Activated CD8-positive, alpha-beta memory T cell treated with anti-CD3 and anti-CD28 coated beads, Interleukin-2, amount 50 U/mL, for 1 hour (primary cell): ENCODE measurements around the gene CCIN.

Experiments
- DNase-seq: peaks from one replicate; pipeline ENCODE4 v3.0.0-alpha.2; 2020; ENCODE audit errors: extremely low read depth

CCIN gene

DNA sequence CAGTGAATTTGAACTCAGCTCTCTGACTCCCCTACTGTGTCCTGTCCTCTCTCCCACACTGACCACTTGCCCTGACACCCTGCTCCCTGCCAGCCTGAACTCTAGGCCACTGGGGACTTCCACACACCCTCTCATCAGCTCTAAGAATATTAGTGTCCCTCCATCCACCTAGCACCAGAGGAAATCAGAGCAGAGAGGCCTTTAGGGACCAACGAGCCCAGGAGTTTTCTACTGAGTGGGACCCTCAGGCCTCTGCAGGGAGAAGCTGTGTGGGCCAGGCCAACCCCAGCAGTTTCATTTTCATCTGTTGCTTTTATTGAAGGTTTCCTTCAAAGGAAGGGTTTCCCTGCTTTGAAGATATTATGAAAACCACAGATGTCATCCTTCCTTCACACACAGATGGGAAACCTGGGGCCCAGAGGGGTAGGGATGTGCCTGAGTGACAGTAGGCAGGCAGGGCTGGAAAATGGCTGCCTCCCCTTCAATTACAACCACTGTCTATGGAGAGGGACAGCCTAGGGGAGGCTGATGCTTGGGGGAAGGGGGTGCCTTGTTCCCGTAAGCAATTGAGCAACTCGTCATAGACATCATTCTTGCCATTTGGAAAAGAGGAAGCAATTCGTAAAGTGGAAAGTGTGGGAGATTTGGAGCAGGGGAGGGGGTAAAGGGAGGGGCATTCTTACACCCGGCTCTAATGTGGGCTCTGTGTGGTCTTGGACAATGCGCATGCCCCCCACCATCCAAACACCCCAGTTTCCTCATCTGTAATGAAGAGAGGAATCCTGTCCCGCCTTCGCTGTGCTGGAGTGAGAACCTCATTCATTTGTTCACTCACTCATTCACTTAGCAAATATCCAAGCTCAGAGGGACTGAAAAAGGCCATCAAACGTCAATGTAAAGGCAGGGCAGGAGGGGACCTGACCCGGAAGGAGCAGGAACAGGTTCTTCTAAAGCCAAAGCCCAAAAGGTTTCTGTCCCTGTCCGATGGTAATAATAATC, 28.8 kb upstream of the CCIN start:
- DNase-seq = no peak

DNA sequence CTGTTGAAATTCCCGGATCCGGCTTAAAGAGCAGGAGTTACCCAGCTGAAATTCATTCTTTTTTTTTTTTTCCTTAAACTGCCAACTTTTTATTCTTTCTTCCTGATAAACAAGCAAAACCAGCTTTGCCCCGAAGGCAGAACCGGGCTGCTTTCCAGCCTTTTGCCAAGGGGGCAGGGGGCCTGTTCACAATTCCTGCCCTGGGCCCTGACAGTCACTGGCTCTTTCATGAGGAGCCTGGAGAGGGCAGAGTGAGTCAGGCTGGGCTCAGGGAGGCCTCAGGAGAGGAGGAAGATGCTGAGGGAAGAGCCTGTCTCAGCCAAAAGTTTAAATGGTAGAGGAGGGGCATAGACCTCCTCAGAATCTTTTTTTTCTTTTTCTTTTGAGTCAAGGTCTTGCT, 27.9 kb upstream of the CCIN start:
- no peak for DNase-seq

DNA sequence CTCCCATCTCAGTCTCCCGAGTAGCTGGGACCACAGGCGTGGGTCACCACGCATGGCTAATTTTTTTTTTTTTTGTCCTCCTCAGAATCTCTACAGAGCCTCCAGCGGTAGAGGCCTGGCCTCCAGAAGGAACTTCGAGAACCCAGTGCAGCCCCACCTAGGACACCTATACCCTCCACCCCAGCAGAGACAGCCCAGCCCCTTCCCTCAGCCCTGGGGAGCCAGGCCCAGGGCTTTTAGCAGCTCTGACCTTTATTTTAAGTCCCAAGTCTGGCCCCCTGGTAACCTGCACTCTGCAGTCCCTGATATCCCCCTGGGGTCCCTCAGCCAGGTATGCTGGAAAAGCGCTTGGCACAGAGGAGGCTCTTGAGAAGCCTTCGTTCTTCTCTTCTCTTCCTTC, 27.4 kb upstream of the CCIN start:
- DNase-seq = no peak

DNA sequence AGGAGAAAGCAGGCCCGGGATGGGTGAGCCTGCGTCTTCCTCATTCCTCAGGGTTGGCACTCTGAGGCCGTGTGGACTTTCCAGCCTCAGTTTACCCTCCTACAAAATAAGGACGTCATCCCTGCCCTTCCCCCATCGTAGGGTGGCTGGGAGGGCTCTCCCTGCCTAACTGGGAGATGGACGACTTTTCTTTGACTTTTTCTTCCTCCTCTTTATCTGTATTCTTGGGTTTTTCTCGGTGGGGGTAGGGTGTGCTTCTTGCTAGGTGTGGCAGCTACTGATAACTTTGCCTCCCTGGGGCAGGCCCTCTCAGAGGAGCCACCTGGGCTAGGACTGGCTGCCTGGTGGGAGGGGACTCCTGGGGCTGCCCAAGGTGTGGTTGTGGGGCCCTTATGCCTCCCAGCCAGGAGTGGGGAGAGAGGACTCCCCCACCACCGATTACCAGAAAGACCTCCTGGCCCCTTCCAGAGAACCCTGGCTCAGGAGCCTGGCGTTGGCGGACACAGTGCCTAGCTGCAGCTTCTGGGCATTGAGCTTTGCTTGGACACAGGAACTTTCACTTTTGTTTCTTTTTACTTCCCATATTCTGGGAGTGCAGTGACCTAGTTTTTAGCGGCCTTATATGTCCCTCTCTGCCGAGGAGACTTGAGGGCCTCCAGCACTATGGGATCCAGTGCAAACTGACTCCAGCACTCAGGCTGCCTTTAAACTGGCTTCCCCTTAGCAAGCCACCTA, 26.5 kb upstream of the CCIN start:
- no peak for DNase-seq

DNA sequence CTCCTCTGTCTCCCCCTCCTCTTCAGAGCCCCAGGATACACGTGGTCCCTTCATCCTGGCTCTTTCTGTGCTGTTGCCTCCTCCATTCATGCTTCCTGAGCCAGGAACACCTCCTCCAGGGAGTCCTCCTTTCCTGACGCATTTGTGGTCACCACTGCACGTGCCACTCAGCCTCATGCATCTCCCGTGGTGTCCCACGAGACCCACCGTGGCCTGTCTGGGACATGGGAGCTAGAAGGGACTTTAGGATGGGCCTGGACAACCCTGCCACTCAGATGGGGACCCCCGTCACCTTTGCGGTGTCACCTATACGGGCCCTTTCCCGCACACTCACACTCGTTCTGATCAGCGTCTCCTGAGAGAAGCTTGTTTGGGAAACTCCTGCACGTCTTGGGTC, 25.9 kb upstream of the CCIN start:
- DNase-seq = no peak

DNA sequence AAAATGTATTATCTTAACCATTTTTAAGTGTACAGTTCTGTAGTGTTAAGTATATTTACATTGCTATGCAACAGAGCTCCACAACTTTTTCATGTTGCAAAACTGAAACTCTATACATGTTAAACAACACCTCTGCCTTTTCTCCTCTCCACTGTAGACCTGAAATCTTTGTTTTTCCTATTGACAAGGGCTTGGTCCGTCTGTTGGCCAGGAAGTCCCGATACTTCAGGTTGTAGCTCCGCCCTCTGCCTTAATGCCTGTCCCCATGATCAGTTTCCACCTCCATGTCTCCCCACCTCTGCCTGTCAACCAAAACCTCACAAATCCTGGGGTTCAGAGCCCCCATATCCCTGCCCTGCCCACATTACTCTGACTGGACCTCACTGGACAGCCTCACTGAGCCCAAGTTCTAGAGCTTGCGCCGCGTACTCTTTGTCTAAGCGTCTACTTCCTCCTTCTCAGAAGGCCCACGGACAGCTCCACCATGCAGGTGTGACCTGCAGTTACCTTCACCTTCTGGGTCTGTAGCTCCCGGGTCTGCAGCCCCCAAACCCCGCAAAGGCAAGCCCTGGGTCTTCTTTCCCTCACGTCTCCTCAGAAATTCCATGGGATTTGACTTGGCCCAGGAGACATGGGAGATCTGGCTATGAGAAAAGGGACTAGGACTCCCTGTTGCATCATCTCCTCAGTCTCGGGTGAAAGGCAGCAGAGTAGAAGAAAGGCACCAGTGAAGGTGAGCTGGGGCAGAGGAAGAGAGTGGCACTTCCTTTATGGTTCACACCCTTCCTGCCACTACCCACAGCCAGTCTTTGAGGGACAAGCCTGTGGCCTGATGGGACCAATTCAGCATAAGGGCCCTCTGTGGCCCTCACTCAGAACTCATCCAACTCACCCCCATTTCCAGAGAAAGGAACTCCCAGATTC, 24.6 kb upstream of the CCIN start:
- no peak for DNase-seq

DNA sequence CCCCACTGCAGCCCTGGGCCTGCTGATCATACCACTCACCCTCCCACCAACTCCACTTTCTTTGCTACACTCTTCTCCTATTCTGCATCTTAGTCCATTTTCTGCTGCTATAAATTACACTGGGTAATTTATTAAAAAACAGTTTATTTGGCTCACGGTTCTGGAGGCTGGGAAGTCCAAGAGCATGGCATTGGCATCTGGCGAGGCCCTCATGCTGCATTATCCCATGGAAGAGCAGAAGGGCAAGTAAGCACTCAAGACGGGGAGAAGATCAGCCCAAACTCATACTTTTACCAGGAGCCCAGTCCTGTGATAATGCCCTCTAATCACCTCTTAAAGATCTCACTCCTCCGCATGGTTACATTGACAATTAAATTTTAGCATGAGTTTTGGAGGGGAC, 23.2 kb upstream of the CCIN start:
- no peak for DNase-seq

DNA sequence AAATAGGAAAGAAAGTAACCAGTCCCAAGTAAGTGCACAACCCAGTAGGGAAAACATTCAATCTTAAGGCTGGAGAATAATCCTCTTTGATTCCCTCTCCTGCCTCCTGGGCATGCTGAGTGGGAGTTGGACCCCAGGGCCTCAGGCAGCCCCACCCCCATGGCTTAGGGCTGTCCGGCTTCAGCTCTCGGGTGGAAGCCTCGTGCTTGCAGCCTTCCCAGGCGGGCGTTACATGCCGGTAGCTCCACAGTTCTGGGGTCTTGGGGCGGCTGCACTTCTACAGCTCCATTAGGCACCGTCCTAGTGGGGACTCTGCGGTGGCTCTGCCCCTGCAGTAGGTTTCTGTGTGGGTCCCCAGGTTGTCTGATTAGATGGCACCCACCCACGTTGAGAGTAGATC, 22.5 kb upstream of the CCIN start:
- DNase-seq = no peak

DNA sequence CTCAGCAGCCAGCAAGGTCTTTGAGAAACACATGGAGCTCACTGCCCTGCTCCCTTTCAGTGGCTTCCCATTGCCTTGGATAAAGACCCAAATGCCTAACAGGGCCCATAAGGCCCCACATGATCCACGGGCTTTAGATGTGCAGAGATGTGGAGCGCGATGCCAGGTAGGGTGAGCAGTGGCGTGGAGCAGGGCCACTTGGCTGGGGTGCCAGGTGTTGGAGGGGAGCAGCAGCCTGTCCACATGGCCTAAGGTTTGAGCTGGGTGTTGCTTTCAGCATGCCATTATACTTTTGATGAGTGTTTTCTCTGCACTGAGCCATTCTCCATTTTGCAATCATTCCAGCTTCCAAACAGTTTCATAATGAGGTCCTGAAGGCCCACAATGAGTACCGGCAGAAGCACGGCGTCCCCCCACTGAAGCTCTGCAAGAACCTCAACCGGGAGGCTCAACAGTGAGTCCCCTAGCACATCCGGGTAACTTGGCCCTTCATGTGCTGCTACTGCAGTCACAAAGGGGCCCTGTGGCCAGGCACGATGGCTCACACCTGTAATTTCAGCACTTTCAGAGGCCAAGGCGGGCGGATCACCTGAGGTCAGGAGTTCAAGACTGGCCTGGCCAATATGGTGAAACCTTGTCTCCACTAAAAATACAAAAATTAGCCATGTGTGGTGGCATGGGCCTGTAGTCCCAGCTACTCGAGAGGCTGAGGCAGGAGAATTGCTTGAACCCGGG, 21.6 kb upstream of the CCIN start:
- DNase-seq = no peak

DNA sequence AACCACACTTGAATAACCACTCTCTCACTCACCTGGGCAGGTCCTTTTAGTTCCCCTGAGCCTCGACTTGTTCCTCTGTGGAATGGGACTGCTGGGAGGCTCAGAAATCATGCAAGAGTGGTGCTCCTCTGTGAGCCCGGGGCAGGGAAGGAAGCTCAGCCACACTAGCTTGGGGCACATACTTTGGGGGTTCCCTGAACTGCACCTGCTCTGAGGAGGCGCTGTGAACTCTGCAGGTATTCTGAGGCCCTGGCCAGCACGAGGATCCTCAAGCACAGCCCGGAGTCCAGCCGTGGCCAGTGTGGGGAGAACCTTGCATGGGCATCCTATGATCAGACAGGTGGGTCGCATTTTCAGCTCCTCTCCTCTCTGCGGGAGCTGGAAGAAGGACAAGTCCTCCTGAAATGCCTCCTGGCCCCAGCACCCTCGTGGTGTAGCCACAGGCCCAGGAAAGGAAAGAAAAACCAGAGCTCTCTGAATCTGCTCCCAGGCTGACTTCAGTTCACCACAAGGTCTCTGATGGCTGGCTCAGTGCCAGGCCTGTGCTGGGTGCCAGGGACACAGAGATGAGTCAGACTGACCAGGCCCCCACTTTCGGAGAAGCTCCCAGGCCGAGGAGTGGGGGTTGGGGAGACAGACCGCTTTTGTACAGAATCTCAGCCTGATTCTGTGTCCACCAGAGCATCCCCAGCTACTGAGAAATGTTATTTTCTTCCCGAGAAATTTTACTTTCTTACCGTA, 20.7 kb upstream of the CCIN start:
- DNase-seq = peak; percentile 50

DNA sequence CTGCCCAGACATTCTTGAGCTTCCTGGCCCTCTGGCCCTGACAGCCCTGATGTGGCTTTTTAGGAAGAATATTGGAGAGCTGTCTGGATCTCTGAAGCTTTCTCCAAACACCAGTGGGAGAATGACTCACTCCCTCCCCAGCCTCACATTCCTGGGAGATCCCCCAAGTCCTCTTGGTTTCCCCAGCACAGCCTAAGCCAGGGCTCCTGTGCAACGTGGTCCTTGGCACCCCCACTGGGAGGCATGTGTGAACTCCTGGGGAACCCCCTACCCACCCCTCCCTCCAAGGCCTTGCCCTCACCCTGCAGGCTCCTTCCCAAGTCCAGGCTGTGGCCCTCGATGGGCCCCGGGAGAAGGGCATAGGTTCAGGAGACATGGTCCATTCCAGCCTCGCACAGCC, 20.0 kb upstream of the CCIN start:
- DNase-seq = no peak

DNA sequence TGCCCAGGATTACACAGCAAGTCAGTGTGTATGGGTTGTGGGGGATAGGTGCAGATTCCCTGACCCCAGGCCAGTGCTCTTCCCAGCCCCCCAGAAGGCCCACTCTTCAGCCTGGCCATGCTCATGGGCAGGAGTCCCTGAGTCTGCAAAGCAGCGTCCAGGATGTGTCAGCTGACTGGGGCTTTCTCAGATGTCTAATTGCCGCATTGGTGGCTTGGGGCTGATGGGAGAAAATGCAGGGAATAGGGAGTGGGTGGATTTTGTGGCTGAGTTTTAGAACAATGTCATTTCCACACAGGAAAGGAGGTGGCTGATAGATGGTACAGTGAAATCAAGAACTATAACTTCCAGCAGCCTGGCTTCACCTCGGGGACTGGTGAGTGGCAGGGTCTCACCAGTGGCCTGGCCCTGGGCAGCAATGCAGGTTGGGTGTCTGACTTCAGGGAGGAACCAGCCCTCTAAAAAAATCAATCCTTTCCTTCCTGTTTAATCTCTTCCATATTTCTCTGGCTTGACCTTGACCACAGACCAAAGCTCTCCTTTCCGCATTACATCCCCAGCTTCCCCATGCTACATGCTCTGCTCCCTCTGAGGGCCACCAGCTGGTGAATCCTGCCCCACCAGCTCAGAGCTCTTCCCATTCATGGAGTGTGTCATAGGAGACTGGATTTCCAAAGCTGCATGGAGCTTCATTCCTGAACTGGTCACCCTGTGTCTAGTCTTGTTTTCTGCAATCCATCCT, 18.4 kb upstream of the CCIN start:
- no peak for DNase-seq

DNA sequence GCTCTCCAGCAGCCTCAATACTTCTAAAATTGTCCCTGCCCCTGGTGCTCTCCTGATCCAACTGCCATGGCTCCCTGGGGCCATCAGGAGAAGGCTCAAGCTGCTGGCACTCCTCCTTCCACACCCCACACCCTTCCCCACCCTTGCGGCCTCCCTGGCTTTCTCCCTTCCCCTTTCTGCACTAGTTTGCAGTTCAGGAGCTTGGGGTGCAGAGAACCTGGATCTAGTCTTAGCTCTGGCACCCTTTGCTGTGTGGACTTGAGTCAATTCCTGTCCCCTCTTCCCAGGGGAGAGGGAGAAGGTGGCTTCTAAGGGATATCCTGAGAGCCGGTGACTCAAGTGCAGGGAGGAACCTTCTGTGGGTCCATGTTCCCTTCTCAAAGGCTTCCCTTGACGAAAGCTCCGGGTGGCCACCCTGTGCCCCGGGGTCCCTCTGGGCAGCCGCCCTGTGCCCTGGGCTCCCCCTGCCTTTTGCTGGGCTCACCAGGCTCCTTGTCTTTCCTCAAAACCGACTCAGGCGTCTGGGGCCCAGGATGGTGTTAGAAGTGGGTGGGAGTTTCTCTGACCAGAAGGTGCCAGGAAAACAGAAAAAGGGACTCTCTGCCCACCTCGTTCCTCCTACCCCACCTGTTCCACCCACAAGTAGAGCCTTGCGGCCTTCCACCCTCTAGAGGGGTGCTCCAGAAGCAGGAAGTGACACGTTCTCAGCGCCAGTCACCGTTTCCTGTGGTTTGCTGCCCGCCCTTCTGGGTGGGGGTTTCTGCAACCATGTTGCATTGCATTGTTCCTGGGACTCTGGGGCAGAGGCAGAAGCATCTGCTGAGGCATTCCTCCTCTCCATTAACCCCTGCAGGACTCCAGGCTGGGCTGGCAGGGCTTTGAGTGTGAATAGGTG, 17.6 kb upstream of the CCIN start:
- DNase-seq = peak; percentile 83

DNA sequence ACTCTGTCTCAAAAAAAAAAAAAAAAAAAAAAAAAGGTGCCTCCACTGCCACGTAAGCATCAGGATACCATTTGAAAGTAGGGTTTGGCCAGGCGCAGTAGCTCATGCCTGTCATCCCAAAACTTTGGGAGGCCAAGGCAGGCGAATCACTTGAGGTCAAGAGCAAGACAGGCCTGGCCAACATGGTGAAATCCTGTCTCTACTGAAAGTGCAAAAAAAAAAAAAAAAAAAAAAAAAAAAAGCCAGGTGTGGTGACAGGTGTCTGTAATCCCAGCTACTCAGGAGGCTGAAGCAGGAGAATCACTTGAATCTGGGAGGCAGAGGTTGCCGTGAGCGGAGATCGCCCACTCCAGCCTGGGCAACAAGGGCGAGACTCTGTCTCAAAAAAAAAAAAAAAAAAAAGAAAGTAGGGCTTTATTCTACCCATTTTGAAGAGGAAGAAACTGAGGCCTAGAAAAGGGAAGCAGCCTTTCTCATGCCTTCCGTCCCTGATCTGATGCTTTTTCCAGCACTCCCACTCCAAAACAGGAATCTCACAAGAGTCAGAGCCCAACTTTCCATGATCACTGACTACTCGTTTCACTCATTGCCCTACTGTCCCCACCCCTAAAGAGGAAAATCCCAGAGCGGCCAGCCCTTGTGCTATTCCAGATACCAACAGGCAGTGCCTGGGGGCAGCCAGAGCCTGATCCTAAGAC, 16.3 kb upstream of the CCIN start:
- DNase-seq = no peak

DNA sequence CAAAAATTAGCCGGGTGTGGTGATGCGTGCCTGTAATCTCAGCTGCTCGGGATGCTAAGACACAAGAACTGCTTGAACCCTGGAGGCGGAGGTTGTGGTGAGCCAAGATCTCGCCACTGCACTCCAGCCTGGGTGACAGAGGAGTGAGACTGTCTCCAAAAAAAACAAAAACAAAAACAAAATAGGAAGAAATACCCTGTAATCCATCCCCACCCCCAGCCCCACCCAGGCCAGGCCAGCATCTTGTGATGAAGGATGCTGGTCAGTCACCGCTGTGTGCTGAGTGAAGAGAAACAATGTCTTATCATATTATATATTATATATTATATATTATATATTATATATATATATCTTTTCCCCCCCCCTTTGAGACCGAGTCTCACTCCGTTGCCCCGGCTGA, 15.4 kb upstream of the CCIN start:
- no peak for DNase-seq

DNA sequence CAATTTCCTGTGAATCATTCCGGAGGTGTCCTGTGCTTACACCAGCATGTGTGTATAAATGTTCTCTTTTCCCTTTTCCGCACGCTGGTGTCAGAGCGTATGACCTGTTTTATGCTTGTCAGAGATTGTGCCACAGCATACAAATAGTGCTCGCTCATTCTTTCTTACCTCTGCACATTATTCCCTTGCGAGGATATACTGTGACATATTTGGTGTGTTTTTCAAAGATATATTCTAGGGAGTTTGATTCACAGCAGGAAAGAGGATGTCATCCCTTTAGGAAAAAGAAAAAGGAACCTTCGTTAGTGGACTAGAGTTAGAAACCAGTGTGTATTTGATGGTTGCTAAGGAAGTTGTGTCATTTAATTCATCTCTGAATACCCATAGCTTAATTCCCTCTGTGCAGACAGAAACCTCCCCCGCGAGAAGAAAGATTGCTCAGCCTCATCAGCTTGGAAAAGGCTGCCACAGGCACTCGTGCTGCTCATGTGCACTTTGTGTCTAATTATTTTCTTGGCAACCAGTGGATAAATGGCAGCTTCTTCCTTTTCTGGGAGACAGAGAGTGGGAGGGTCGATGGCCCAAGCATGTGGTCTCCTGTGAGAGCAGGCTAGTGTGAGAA, 14.7 kb upstream of the CCIN start:
- DNase-seq = no peak

DNA sequence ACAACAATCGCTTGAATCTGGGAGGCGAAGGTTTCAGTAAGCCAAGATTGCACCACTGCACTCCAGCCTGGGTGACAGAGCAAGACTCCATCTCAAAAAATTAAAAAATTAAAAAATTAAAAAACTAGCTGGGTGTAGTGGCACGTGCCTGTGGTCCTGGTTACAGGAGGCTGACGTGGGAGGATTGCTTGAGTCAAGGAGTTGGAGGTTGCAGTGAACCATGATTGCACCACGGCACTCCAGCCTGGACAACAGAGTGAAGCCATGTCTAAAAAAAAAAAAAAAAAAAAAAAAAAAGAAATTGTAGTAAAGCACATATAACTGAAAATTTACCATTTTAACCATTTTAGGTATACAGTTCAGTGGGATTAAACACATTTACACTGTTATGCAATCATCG, 13.1 kb upstream of the CCIN start:
- no peak for DNase-seq

DNA sequence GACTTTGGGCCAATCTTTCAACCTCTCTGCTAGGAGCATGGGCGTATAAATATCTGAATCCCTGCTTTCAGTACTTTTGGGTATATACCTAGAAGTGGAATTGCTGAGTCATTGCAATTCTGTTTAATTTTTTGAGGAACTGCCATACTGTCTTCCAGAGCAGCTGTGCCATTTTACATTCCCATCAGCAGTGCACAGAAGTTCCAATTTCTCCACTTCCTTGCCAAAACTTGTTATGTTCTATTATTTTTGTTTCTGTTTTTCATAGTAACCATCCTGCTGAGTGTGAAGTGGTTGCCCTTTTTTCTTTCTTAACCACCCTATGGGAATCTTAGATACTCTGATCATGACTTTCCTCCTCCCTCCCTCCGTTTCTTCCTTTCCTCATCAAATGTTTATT, 11.1 kb upstream of the CCIN start:
- DNase-seq = no peak
